Subcutaneous abdominal adipose tissue (tissue), 5 donors: ENCODE measurements around the gene CA14.
"Not testable (repeated sequence)": the region's sequence is repeated elsewhere in the genome, so short reads cannot be mapped to it uniquely, and the experiment has no call there.

Source experiments
- H3K27ac ChIP-seq: one replicate; pipeline ENCODE4 v1.7.0; 2013; ENCODE audit warnings: low read depth, mild to moderate bottlenecking, inconsistent platforms, low read length, moderate library complexity
- H3K27me3 ChIP-seq, 5 donors: one replicate each; pipeline ENCODE4 v1.7.0; 2013; ENCODE audit warnings: low read length in 5 of 5, inconsistent platforms in 1 of 5; ENCODE audit not compliant: control insufficient read depth in 5 of 5, insufficient read depth in 4 of 5
- H3K36me3 ChIP-seq, 5 donors: one replicate each; pipeline ENCODE4 v1.7.0; 2013; ENCODE audit warnings: low read length in 5 of 5; ENCODE audit not compliant: control insufficient read depth in 5 of 5, insufficient read depth in 5 of 5
- H3K4me1 ChIP-seq, 5 donors: one replicate each; pipeline ENCODE4 v1.7.0; 2013; ENCODE audit warnings: low read length in 5 of 5, mild to moderate bottlenecking in 3 of 5, moderate library complexity in 1 of 5; ENCODE audit not compliant: control insufficient read depth in 5 of 5, insufficient read depth in 5 of 5
- H3K4me3 ChIP-seq, 5 donors: one replicate each; pipeline ENCODE4 v1.7.0; 2013; ENCODE audit warnings: low read length in 5 of 5, low read depth in 1 of 5
- H3K9ac ChIP-seq, 5 donors: one replicate each; pipeline ENCODE4 v1.7.0; 2013; ENCODE audit warnings: low read length in 5 of 5, mild to moderate bottlenecking in 4 of 5, moderate library complexity in 3 of 5
- H3K9me3 ChIP-seq, 5 donors: one replicate each; pipeline ENCODE4 v1.7.0; 2013; ENCODE audit warnings: low read length in 5 of 5; ENCODE audit not compliant: control insufficient read depth in 5 of 5
- donor health status: healthy.
- donor health status: healthy.
- donor health status: healthy.
- donor health status: healthy.
- donor health status: healthy.

The CA14 gene

GRCh38 chr1:150257624-150258585 is at the start of gene CA14:
Gene CA14, plus strand, starts transcription at chr1:150257774. Its CDS starts 355 bp downstream, at chr1:150258129.
- peak within 1 kb of the TSS in 1 of 5 donors; percentile 5 for H3K4me3 ChIP-seq
- no peaks in the 10 kb centered on the region for H3K36me3 ChIP-seq
- H3K9ac ChIP-seq, result peak within 1 kb of the TSS in 1 of 5 donors; percentile 16
- no peaks in the 10 kb centered on the region for H3K9me3 ChIP-seq
- H3K27me3 ChIP-seq, result peaks cover 23 to 32% (median 30%) of the 10 kb centered on the region in 5 donors
- peaks cover 3 to 15% (median 13%) of the 10 kb centered on the region in 5 donors for H3K4me1 ChIP-seq
- H3K27ac ChIP-seq, result no peak within 1 kb of the TSS

DNA sequence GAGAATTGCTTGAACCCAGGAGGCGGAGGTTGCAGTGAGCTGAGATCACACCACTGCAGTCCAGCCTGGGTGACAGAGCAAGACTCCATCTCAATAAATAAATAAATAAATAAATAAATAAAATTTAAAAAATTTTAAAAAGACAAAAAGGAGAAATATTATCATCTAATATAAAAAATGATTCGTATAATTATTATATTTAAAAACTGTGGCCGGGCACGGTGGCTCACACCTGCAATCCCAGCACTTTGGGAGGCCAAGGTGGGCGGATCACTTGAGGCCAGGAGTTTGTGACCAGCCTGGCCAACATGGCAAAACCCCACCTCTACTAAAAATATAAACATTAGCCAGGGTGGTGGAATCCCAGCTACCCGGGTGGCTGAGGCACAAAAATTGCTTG is 49.1 kb upstream of the CA14 start:
- not testable (repeated sequence) for H3K4me1 ChIP-seq, H3K36me3 ChIP-seq, H3K9ac ChIP-seq, H3K4me3 ChIP-seq, H3K27me3 ChIP-seq, H3K9me3 ChIP-seq, H3K27ac ChIP-seq

- H3K9ac ChIP-seq, result no peak overlapping the region
- no peaks in the 10 kb centered on the region for H3K27me3 ChIP-seq
- no peak overlapping the region for H3K27ac ChIP-seq
- H3K9me3 ChIP-seq, result no peaks in the 10 kb centered on the region
- peaks cover 0 to 12% (median 10%) of the 10 kb centered on the region in 5 donors for H3K4me1 ChIP-seq
- no peaks in the 10 kb centered on the region for H3K36me3 ChIP-seq
- H3K4me3 ChIP-seq, result no peak overlapping the region
These were observed 47.5 kb upstream of the CA14 start for GRCh38 chr1:150210091-150210490.

DNA sequence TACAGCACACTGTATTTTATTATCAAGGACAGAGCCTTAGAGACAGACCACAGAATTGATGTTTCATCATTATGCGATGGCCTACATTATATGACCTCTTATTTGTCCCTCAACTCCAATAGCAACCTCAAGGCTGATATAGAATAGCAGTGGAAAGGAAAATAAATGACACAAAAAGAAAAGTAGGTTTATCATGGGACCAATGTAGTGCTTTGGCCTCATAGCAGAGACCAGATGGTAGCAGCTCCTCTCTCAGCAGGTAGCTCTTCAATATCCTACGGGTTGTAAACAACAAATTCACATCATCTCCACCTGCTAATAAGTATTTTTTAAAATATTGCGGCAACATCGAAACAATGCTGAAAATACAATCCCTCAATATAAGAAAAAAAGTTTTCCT is 46.9 kb upstream of the CA14 start:
- Histone ChIP-seq H3K27me3 (no peaks in the 10 kb centered on the region), H3K4me3 (no peak overlapping the region), H3K4me1 (peaks cover 0 to 12% (median 10%) of the 10 kb centered on the region in 5 donors), H3K27ac (no peak overlapping the region), H3K9ac (no peak overlapping the region), H3K9me3 (no peaks in the 10 kb centered on the region), H3K36me3 (no peaks in the 10 kb centered on the region)

DNA sequence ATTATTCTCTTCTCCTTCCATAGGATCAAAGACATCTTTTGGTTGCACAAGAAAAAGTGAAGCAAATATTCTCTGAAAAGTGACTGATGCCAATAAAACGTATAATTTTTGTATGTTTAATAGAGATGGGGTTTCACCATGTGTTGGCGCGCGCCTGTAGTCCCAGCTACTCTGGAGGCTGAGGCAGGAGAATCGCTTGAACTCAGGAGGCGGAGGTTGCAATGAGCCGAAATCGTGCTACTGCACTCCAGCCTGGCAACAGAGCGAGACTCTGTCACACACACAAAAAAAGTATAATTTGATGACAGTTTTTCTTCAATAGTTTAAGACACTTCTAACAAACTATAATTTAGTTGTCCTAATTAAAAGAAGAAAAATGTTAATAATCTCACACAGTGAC is 45.5 kb upstream of the CA14 start:
- Histone ChIP-seq H3K4me1 (peaks cover 0 to 12% (median 10%) of the 10 kb centered on the region in 5 donors), H3K9ac (no peak overlapping the region), H3K27ac (no peak overlapping the region), H3K9me3 (no peaks in the 10 kb centered on the region), H3K36me3 (no peaks in the 10 kb centered on the region), H3K4me3 (no peak overlapping the region), H3K27me3 (no peaks in the 10 kb centered on the region)

DNA sequence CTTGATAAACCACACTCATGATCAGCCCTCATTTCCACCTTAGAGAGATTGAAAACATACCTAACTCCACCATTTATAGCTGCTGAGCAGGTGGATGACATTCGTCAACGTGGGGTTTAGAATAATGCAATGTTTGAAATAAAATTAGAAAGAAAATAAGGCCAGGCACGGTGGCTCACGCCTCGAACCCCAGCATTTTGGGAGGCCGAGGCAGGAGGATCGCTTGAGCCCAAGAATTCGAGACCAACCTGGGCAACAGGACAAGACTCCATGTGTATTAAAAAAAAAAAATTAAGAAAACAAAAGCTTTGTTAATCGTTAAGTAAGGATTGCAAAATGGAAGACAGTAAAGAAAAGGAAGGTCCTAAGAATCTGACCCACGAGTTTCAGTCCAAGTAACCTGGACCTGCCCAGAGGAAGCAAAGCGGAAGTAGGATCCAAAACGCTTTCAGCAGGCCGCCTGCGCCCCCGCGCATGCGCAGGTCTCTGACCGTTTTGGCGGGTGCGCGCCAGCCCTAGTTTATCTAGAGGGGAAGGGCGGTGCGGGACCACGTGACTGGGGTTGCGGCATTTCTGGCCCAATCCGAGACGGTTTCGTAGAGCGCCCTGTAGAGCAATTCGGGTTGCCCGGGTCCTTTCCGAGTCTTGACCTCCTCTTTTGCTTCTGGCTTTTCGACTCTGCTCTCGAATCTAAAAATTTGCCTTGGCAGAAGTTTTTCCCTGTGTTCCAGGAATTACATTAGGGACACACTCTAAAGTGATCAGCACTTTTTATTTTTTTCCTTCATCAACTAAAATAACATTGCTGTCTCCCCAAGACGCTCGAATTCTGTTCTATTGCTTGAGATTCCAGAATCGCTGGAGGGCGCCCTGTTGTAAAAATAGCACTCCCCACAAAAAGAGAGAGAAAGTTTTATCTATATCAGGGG is 44.1 kb upstream of the CA14 start:
- Histone ChIP-seq H3K27me3 (no peaks in the 10 kb centered on the region), H3K4me3 (peak overlapping the region; percentile 60 to 76 (median 72)), H3K4me1 (peaks cover 0 to 12% (median 10%) of the 10 kb centered on the region in 5 donors), H3K9me3 (no peaks in the 10 kb centered on the region), H3K36me3 (no peaks in the 10 kb centered on the region), H3K27ac (peak overlapping the region; percentile 64), H3K9ac (peak overlapping the region in 4 of 5 donors; percentile 58 to 74 (median 62))

GRCh38 chr1:150214099-150214756 is 43.3 kb upstream of the CA14 start:
- H3K9me3 ChIP-seq, H3K36me3 ChIP-seq, H3K27me3 ChIP-seq: not testable (repeated sequence)
- Histone ChIP-seq H3K4me3 (peak overlapping the region; percentile 60 to 76 (median 72)), H3K27ac (peak overlapping the region; percentile 64), H3K9ac (peak overlapping the region in 4 of 5 donors; percentile 58 to 74 (median 62)), H3K4me1 (peaks cover 0 to 12% (median 10%) of the 10 kb centered on the region in 5 donors)

DNA sequence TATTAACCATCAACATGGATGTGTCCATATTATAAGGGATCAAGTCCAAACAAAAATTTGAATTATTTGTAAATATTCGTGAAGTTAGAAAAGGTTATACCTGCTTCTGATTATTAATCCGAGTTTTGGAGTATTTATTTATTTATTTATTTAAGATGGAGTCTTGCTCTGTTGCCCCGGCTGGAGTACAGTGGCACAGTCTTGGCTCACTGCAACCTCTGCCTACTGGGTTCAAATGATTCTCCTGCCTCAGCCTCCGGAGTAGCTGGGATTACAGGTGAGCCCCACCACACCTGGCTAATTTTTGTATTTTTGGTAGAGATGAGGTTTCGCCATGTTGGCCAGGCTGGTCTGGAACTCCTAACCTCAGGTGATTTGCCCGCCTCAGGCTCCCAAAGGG is 41.7 kb upstream of the CA14 start:
- Histone ChIP-seq H3K36me3 (peaks cover 0 to 12% (median 0%) of the 10 kb centered on the region in 5 donors), H3K4me1 (peaks cover 0 to 12% (median 10%) of the 10 kb centered on the region in 5 donors)
- H3K9ac ChIP-seq, H3K4me3 ChIP-seq, H3K27me3 ChIP-seq, H3K9me3 ChIP-seq, H3K27ac ChIP-seq: not testable (repeated sequence)

GRCh38 chr1:150221552-150221951 is 36.0 kb upstream of the CA14 start:
- no peak overlapping the region for H3K9ac ChIP-seq
- H3K36me3 ChIP-seq, result peaks cover 9 to 27% (median 17%) of the 10 kb centered on the region in 5 donors
- no peaks in the 10 kb centered on the region for H3K4me1 ChIP-seq

More at GRCh38 chr1:150221552-150221951, 36.0 kb upstream of the CA14 start:
- Histone ChIP-seq H3K9me3 (no peaks in the 10 kb centered on the region), H3K4me3 (no peak overlapping the region), H3K27me3 (no peaks in the 10 kb centered on the region), H3K27ac (no peak overlapping the region)
